Parathyroid adenoma (tissue), 2 donors: ENCODE data around the gene AGBL1.

Experiments used
- H2AFZ ChIP-seq: fragments of 300-600 bp; sonication (generic); one replicate; pipeline ENCODE4 v1.7.0; 2017; ENCODE audit warnings: antibody characterized with exemption, mild to moderate bottlenecking
- H3K27ac ChIP-seq: fragments of 300-600 bp; sonication (generic); one replicate; pipeline ENCODE4 v1.7.0; 2017
- H3K27me3 ChIP-seq: fragments of 300-600 bp; sonication (generic); one replicate; pipeline ENCODE4 v1.7.0; 2017; ENCODE audit warnings: low read length; ENCODE audit not compliant: control insufficient read depth, insufficient read depth
- H3K36me3 ChIP-seq: fragments of 300-600 bp; sonication (generic); one replicate; pipeline ENCODE4 v1.7.0; 2017; ENCODE audit warnings: low read length; ENCODE audit not compliant: control insufficient read depth, insufficient read depth
- H3K4me1 ChIP-seq: fragments of 300-600 bp; sonication (generic); one replicate; pipeline ENCODE4 v1.7.0; 2017; ENCODE audit warnings: control low read depth
- H3K4me2 ChIP-seq: fragments of 300-600 bp; sonication (generic); one replicate; pipeline ENCODE4 v1.7.0; 2017; ENCODE audit warnings: low read length
- H3K4me3 ChIP-seq: fragments of 300-600 bp; sonication (generic); one replicate; pipeline ENCODE4 v1.7.0; 2017; ENCODE audit warnings: low read depth, low read length
- H3K79me2 ChIP-seq: fragments of 300-600 bp; sonication (generic); one replicate; pipeline ENCODE4 v1.7.0; 2017; ENCODE audit warnings: control low read depth
- H3K9ac ChIP-seq: fragments of 300-600 bp; sonication (generic); one replicate; pipeline ENCODE4 v1.7.0; 2017; ENCODE audit warnings: mild to moderate bottlenecking
- H3K9me3 ChIP-seq: fragments of 300-600 bp; sonication (generic); one replicate; pipeline ENCODE4 v1.7.0; 2017; ENCODE audit warnings: low read length; ENCODE audit not compliant: control insufficient read depth
- CTCF ChIP-seq: fragments of 300-600 bp; sonication (generic); IDR thresholded peaks from one replicate; pipeline ENCODE4 v1.7.0; 2017; ENCODE audit warnings: antibody characterized with exemption, mild to moderate bottlenecking
- donor health status: primary hyperparathyroidism.

The AGBL1 gene

DNA sequence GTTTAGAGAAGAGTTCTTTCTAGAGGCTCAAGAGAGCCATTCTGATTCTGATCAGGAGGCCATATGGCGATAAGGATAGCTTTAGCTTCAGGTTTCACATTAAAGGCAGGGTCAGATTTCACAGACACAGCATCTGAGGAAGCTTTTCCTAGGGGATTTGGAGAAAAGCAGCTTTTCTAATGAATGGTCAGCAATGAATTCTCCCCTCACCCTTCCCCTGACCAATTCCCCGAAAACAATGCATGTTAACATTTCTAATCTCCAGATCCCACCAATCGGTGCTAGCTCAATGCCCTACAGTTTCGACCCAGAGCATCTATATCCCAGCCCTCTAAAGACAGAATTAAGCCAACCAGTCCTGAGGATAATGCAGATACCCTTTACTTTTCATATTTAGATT is 9.8 kb downstream of the AGBL1 start:
- Histone ChIP-seq H3K27ac (no peak overlapping the region), H3K4me2 (no peak overlapping the region), H3K27me3 (no peaks in the 10 kb centered on the region), H3K4me3 (no peak overlapping the region), H3K9me3 (no peaks in the 10 kb centered on the region), H2AFZ (no peak overlapping the region), H3K79me2 (no peaks in the 10 kb centered on the region), H3K9ac (no peak overlapping the region), H3K36me3 (no peaks in the 10 kb centered on the region), H3K4me1 (no peaks in the 10 kb centered on the region)
- TF ChIP-seq CTCF, result no peak

- no peak for TF ChIP-seq CTCF
Observed at GRCh38 chr15:86101818-86102217, 22.1 kb downstream of the AGBL1 start.

GRCh38 chr15:86103825-86104224 is 24.2 kb downstream of the AGBL1 start:
- no peak for TF ChIP-seq CTCF
- Histone ChIP-seq H3K27ac (no peak overlapping the region), H3K4me3 (no peak overlapping the region)

More at GRCh38 chr15:86101818-86102217, 22.1 kb downstream of the AGBL1 start:
- Histone ChIP-seq H3K9me3 (no peaks in the 10 kb centered on the region), H3K4me2 (no peak overlapping the region), H2AFZ (no peak overlapping the region), H3K4me3 (no peak overlapping the region), H3K27ac (no peak overlapping the region), H3K9ac (no peak overlapping the region), H3K36me3 (no peaks in the 10 kb centered on the region), H3K79me2 (no peaks in the 10 kb centered on the region), H3K4me1 (no peaks in the 10 kb centered on the region), H3K27me3 (no peaks in the 10 kb centered on the region)

DNA sequence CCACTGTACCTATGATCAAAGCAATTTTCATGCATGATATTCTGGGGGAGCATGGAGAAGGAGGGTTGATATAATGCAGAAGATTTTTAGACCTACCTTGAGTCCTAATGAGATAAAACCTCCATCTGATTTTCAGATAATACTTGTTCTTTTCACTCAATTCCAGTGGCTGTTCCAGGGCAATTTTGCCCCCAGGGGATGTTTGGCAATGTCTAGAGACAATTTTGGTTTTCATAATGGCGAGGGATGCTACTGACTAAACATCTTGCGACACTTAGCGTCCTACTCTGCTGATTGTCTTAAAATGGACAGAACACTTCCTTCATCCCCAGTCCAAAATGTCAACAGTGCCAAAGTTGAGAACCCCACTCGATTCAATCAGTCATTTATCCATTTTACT is 26.6 kb downstream of the AGBL1 start:
- H3K27me3 ChIP-seq, result no peaks in the 10 kb centered on the region
- H2AFZ ChIP-seq, result no peak overlapping the region
- H3K4me1 ChIP-seq, result no peaks in the 10 kb centered on the region
- H3K9me3 ChIP-seq, result no peaks in the 10 kb centered on the region
- no peak overlapping the region for H3K9ac ChIP-seq
- no peak overlapping the region for H3K4me3 ChIP-seq
- H3K27ac ChIP-seq, result no peak overlapping the region
- no peak for TF ChIP-seq CTCF
- no peaks in the 10 kb centered on the region for H3K36me3 ChIP-seq
- no peak overlapping the region for H3K4me2 ChIP-seq
- H3K79me2 ChIP-seq, result no peaks in the 10 kb centered on the region

More at GRCh38 chr15:86103825-86104224, 24.2 kb downstream of the AGBL1 start:
- Histone ChIP-seq H3K4me1 (no peaks in the 10 kb centered on the region), H3K9ac (no peak overlapping the region), H3K4me2 (no peak overlapping the region), H3K27me3 (no peaks in the 10 kb centered on the region), H2AFZ (no peak overlapping the region), H3K79me2 (no peaks in the 10 kb centered on the region), H3K9me3 (no peaks in the 10 kb centered on the region), H3K36me3 (no peaks in the 10 kb centered on the region)

DNA sequence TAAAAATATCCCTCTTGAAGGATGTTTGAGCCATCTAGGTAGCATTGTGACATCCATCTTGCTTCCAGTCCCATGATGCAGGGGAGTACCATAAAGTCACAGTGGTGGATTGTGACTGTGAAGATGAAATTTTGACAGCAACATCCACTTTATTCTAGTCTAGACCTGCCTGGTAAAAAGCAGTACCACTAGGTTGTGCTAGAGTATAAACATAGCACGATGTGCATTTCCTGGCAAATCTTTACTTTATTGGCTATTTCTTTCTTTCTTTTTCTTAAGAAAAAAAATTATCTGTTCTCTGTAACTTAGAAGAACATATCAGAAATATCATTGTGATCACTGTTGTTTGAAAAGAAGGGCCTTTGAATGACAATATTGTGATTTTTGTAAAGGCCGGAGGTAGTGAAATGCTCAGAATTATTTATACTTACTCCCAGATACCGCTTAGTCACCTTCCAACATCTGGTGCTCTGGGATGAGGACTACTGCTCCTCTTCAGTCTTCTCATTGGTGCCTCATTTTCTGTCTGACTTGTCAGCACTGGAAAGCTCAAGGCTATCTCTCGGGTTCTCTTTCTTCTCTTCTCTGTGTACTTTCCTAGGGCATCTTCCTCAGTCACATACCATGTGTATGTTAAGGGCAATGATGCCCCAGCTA is 35.6 kb downstream of the AGBL1 start:
- H3K4me3 ChIP-seq, result no peak overlapping the region
- no peak overlapping the region for H3K4me2 ChIP-seq
- H2AFZ ChIP-seq, result no peak overlapping the region
- no peaks in the 10 kb centered on the region for H3K36me3 ChIP-seq
- H3K27ac ChIP-seq, result no peak overlapping the region
- H3K9me3 ChIP-seq, result no peaks in the 10 kb centered on the region
- H3K27me3 ChIP-seq, result no peaks in the 10 kb centered on the region
- no peaks in the 10 kb centered on the region for H3K4me1 ChIP-seq
- TF ChIP-seq CTCF, result no peak
- H3K9ac ChIP-seq, result no peak overlapping the region
- no peaks in the 10 kb centered on the region for H3K79me2 ChIP-seq
